ENCODE results near the gene HEY2.
"Not testable (repeated sequence)": the region's sequence is repeated elsewhere in the genome, so short reads cannot be mapped to it uniquely, and the experiment has no call there.

HEY2 gene

GRCh38 chr6:125769147-125769783, 19.8 kb downstream of the HEY2 start:
- Histone ChIP-seq H3K36me3 (ENCODE audit: low read depth) (no peaks in the 10 kb centered on the region), H3K27me3 (ENCODE audit: insufficient read depth, poor library complexity, severe bottlenecking) (peaks cover 2% of the 10 kb centered on the region), H3K27ac (ENCODE audit: poor library complexity, severe bottlenecking) (no peak overlapping the region), H3K4me3 (ENCODE audit: severe bottlenecking) (no peak overlapping the region), H3K9me3 (ENCODE audit: severe bottlenecking) (no peaks in the 10 kb centered on the region), H3K4me1 (ENCODE audit: insufficient read depth, poor library complexity, severe bottlenecking) (no peaks in the 10 kb centered on the region)
- no peak for DNase-seq (ENCODE audit: low spot score)
- no peak for ATAC-seq (ENCODE audit: low read depth)
- no peak for TF ChIP-seq CTCF (IDR thresholded peaks at IDR 0.05; ENCODE audit: poor library complexity, severe bottlenecking)

- TF ChIP-seq CTCF (IDR thresholded peaks at IDR 0.05; ENCODE audit: poor library complexity, severe bottlenecking), result no peak
- Histone ChIP-seq H3K36me3 (ENCODE audit: low read depth) (no peaks in the 10 kb centered on the region), H3K9me3 (ENCODE audit: severe bottlenecking) (no peaks in the 10 kb centered on the region), H3K4me3 (ENCODE audit: severe bottlenecking) (no peak overlapping the region), H3K27me3 (ENCODE audit: insufficient read depth, poor library complexity, severe bottlenecking) (peaks cover 1% of the 10 kb centered on the region), H3K27ac (ENCODE audit: poor library complexity, severe bottlenecking) (no peak overlapping the region), H3K4me1 (ENCODE audit: insufficient read depth, poor library complexity, severe bottlenecking) (no peaks in the 10 kb centered on the region)
- ATAC-seq (ENCODE audit: low read depth) (no peak), DNase-seq (ENCODE audit: low spot score) (no peak)
These were observed 24.2 kb downstream of the HEY2 start for GRCh38 chr6:125773387-125774341.

GRCh38 chr6:125776107-125776826, 26.8 kb downstream of the HEY2 start:
- not testable (repeated sequence) for H3K9me3 ChIP-seq (ENCODE audit: severe bottlenecking); H3K4me1 ChIP-seq (ENCODE audit: insufficient read depth, poor library complexity, severe bottlenecking); H3K27me3 ChIP-seq (ENCODE audit: insufficient read depth, poor library complexity, severe bottlenecking); H3K36me3 ChIP-seq (ENCODE audit: low read depth); ATAC-seq (ENCODE audit: low read depth); DNase-seq (ENCODE audit: low spot score); H3K4me3 ChIP-seq (ENCODE audit: severe bottlenecking); H3K27ac ChIP-seq (ENCODE audit: poor library complexity, severe bottlenecking)

- DNase-seq (ENCODE audit: low spot score) (no peak), ATAC-seq (ENCODE audit: low read depth) (peak; percentile 79)
- Histone ChIP-seq H3K4me1 (ENCODE audit: insufficient read depth, poor library complexity, severe bottlenecking) (peaks cover 9% of the 10 kb centered on the region), H3K36me3 (ENCODE audit: low read depth) (no peaks in the 10 kb centered on the region), H3K27me3 (ENCODE audit: insufficient read depth, poor library complexity, severe bottlenecking) (no peaks in the 10 kb centered on the region), H3K9me3 (ENCODE audit: severe bottlenecking) (no peaks in the 10 kb centered on the region), H3K27ac (ENCODE audit: poor library complexity, severe bottlenecking) (peak overlapping the region; percentile 84), H3K4me3 (ENCODE audit: severe bottlenecking) (peak overlapping the region; percentile 58)
- TF ChIP-seq CTCF (IDR thresholded peaks at IDR 0.05; ENCODE audit: poor library complexity, severe bottlenecking), result no peak
These were observed 30.6 kb downstream of the HEY2 start for GRCh38 chr6:125779924-125780539.
